ENCODE data around the gene C19orf73. TPM values are rescaled to one million over a fixed set of nuclear protein-coding genes. Genes with fewer than 3 reads are reported as not detected.

Gene C19orf73
- total and polyA plus RNA-seq, 9 of the 15 experiments (the other 6 are each of a cell fraction or from before 2014, with no cell fraction given) = 0.08 to 7.4 (median 1.4) TPM

DNA sequence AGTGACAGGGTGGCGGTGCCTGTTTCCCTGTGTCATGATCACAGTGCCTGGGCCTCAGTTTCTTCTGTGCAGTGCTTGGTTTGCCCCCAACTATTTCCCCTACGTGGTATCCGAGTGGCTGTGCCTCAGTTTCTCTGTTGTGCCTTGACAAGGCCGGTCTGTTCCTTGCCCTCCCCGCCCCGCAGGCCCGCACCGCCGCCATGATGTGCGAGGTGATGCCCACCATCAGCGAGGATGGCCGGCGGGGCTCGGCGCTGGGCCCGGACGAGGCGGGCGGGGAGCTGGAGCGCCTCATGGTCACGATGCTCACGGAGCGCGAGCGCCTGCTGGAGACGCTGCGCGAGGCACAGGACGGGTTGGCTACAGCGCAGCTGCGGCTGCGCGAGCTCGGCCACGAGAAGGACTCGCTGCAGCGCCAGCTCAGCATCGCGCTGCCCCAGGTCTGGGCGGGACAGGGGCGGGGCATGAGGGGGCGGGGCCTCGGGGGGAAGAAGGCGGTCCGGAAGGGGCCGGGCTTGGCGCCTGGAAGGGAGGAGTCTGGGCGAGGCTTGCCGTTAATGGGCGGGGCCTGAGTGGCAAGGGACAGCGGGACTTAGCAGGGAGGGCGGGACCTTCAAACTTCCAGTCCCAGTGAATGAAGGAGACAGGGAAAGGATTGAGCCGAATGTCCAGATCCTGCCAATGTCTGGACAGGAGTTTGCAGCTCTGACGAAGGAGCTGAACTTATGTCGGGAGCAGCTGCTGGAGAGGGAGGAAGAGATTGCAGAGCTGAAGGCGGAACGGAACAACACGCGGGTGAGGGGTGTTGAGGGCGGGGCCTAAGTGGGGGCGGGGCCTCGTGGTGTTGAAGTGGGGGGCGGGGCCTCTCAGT lies 9.0 kb upstream of the C19orf73 start (continued):
- TF ChIP-seq ZBTB40 (IDR thresholded peaks at IDR 0.05) (peak; percentile 52; the same call in 1 of the 2 replicates), ZBTB40 (CRISPR knock-in tag; IDR thresholded peaks at IDR 0.05) (no peak), EP400 (IDR thresholded peaks at IDR 0.05) (peak; percentile 71; the same call in 1 of the 2 replicates), CXXC5 (CRISPR knock-in tag; IDR thresholded peaks at IDR 0.05) (peak; percentile 93), RAD21 (CRISPR knock-in tag; conservative IDR thresholded peaks at IDR 0.05 in 1 of 2, IDR thresholded peaks at IDR 0.05 in 1 of 2) (peak in 1 of 2 experiments; percentile 43; a peak in 2 of 4 replicates), SIN3A (IDR thresholded peaks at IDR 0.05; ENCODE audit: borderline replicate concordance in 2 of 2, control insufficient read depth in 1 of 2, low read depth in 2 of 2, low read length in 2 of 2) (peak; percentile 46 to 80; a peak in 2 of 4 replicates), CUX1 (CRISPR knock-in tag; IDR thresholded peaks at IDR 0.05) (no peak)

Measured in K562 (cell line).